GM19467 (cell line): Measurements from ENCODE around the gene ITPR3.

Experiments
- ATAC-seq: cut with Tn5 transposase; IDR thresholded peaks from one replicate; pipeline ENCODE4 v1.9.1; 2021; ENCODE audit warnings: mild to moderate bottlenecking, moderate library complexity; ENCODE audit not compliant: unreplicated experiment

Gene ITPR3

DNA sequence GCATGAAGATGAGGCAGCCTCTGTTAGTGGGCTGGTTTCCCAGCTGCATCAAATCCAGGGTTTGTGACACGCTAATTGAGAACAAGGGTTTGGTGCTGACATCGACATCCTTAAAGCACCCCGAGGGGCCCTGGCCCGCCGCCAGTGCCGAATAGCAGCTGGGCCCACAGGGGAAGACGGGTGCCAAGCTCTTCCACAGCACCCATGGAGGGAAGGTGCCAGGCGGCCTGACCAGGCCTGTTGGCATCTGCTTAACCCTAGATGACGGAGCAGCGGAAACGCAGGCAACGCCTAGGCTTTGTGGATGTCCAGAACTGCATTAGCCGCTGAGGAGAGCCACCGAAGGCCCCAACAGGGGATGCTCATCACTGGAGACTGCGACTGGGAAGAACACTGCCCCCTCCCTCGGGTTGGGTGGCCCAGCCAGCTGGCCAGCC is 74.3 kb downstream of the ITPR3 start:
- no peak for ATAC-seq

DNA sequence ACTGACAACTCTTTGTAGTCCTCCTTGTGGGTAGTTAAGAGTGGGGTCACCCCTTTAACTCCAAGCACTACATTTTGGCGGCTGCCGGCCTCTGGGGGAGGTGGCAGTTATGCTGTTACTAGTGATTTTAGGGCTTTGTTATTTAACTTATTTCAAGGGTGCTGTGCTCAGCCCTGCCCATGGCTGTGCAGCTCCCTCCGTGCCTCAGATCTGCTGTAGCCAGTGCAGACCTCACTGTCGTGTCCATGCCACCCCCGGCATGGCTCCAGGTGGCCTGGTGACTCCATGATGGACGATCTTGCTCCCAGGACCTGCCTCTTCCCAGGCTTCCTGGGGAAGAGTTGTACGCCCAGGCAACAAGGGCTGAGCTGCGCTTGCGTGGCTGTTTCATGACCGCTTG is 75.0 kb downstream of the ITPR3 start:
- ATAC-seq = no peak

DNA sequence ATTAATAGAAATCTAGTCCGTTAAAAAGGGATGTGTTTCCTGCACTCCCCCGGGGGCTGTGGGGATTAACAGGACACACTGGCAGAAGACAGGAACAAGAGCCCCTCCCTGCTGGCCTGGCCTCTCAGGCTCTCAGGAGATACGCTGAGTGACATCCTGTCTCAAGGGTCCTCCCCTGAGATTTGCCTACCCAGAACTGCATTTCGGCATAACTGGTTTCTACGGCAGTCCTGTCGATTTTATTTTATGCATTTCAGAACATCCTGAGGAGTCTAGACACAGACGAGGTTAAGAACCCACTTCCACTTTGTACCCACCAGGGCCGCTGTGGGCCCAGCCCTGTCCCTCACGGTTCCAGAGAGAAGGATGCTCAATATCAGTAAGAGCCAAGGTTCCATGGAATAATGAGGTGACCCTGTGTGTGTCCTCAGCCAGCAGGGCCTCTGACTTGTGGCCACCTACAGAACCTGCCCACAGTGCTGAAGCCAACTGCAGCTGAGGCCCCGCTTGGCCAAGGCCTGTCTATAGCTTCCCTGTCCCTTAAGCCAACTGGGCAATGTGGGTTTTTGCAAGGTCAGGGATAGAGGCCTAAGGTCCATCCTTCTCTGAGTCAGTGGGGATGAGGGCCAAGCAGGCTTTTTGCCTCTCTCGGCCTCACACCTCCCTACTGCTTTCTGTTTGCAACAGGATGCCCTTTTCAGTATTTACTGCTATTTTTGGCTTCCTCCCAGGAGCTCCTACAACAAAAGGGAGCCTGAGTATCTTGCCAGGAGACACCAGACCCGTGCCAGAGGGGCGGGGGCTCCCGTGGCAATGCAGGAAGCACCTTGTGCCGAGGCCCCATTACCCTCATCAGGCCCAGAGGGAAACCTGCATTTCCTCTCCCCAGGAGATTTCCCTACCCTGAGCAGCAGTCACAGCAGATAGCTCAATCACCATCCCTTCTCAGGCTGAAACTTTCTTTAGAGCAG is 75.7 kb downstream of the ITPR3 start:
- ATAC-seq = no peak

DNA sequence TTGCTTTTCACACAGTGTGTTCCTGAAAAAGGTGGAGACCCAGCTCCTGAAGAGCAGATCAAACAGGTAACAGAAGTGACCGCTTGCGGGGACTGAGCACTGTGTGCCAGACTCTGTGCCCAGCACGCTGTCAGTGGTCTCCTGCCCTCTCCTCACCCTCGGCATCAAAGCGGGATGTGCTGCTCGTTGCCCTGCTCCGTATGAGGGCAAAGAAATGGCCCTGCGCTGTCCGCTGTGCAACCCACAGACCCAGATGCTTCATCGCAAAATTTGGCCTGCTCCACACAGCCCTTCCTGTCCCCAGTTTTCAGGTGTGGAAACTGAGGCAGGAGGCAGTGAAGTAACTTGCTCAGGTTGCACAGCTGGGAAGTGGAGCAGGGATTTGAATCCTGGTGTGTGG is 76.7 kb downstream of the ITPR3 start:
- no peak for ATAC-seq

DNA sequence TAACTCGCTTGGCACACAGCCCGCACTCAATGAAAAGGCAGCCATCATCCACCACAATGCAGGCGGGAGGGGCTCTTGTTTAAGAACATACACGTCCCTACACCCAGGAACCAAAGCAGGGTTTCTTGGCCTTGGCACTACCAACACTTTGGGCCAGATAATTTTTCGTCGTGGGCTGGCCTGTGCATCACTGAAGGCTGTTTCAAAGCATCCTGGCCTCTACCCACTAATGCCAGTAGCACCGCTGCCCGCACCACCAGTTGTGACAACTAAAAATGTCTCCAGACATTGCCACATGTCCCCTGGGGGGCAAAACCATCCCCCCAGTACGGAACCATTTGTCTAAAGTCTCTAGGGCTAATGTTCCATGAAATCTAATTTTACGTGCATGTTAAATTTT is 77.4 kb downstream of the ITPR3 start:
- no peak for ATAC-seq

DNA sequence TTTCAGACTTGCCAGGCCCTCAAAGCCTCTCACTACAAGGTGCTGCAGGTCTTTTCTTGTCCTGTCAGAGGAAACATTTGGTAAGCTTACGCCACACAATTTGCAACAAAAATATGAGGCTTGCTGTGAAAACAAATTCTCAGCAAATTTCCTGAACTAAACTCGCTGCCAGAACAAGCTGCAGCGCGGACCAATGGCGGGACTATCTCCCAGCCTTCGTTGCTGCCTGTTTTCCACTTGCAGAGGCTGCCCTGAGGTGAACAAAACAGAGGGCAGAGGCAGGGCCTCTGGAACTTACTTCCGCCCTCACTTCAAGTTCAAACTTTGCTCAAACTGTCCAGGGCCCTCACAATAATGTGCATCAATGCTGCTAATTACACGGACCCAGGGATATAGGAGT is 78.0 kb downstream of the ITPR3 start:
- no peak for ATAC-seq

DNA sequence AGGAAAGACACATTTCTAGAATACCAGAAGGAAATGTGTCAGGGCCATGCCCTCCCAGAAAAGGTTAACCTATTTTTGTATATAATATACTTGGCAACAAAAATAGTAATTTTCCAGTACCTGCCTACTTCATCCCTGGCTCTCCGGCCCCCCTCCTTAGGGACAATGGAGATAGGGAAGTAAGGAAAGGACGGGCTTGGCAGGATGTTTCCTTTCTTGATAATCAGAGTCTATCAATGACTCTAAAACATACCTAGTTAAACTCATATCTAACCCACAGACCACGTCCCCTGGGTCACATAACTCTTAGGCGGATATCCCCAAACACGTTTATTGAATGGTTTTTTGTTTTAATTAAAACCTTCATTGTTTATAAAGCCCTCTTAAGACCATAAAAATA is 78.6 kb downstream of the ITPR3 start:
- ATAC-seq = no peak

DNA sequence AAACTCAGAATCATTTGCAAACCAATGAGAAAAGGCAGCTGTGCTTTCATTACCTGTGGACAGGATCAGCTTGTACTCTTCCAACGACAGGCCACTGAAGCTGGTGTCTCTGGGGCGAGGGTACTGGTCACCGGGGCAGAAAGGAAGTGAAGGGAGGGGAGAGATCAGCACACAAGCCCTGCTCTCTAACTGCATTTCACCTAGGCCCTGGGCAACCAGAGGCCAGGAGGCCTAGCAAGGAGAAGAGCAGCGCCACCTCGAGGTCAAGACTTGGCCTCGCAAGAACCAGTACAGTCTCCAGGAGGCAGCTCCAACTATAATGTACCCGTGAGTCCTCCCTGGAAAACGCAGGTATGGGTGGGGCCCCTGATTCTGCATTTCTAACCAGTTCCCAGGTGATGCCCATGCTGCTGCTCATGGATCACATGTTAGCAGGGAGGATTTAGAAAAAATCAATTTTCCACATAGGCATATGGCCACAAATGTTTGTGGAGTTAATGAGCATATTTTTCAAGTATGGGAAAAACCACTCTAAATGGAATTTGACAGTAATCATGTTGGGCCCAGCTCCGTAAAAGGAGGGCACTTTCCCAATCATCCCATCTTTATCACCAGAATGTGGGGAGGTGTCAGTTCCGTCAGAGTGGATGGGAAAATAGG is 79.4 kb downstream of the ITPR3 start:
- ATAC-seq = peak; percentile 53

DNA sequence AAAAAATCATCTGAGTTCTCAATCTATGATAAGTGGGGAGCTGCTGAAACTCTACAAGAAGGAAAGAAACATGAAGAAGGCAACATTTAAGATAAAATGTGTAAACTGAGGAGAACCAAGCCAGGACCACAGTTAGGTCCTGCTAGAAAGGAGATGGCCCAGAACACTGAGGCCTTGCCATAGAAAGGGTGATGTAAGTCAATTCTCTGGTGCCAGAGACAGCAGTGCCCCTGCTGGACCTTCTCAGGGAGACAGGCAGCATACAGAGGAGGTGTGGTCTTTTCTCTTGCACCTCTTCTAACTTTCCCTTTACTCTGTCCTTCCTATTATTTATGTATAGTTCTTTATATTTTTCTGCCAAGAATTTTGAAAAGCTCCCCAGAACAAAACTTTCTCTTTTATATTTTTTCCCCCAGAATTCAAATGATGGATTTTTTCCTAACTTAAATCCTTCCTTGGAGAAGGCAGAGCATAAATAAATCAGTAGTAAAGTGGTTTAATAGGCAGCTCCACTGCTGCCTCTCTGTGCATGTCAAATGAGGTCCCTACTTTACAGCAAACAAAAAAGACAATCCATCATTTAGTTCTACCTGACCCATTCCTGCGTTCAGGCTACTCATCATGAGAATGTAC is 81.3 kb downstream of the ITPR3 start:
- no peak for ATAC-seq

DNA sequence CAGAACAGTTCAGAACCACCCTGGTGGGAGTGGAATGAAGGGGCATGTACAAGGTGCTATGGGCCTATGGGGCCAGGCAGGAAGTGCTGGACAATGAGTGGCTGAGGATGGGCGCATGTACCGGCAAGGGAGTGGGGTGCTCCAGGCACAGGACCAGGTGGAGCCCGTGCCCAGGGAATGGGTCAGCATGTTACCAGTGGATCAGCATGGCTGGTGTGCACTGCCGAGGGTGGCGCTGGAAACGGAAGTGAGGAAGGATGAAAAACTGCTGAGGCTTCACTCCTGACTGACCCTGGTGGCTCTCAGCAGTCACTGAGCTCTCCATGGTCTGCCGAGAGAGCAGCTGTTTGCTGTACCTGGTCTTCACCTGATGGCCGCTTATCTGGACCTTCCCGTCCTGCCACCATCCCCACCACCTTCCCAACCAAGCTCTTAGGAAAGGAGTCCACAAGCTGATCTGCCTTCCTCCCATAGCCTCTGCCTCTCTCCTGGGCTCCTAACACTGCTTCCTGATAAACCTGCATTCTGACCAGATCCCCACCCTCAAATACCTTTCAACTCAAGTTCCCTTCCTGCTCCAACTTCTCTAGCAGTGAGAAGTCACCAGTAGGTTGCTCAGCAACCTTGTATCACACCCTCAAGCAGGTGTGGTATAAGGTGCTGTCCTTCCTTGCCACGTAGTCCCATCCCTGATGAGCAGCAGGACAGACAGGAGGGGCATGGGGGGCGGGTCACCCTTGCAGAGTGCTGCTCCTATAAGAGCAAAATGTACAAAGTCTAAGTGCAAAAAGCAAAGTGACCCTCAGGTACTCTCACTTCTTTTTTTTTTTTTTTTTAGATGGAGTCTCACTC is 83.3 kb downstream of the ITPR3 start:
- ATAC-seq = no peak

DNA sequence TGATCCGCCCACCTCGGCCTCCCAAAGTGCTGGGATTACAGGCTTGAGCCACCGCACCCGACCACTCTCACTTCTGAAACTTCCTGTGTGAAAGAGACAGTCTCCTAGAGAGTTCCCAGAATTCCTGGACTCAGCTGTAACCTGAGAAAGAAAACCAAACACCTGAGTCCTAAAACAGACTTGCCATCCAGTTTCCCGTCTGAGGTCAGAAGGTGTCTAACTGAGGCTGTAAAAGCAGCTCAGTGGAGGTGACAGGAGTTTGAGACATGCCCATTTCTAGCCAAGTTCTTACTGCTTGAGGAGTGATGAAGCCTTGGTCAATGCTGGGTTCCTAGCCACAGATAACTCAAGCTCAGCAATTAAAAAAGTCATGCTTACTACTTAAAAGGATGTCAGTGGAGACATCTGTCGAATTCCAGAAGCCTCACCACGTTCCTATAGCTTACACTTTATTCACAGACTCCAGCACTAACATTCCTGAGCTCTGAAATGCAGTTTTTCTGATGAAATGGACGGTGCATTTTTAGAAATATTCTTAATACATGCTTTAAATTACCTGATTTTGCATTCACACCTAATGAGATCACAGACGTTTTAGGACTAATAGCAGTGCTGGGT is 84.3 kb downstream of the ITPR3 start:
- no peak for ATAC-seq

DNA sequence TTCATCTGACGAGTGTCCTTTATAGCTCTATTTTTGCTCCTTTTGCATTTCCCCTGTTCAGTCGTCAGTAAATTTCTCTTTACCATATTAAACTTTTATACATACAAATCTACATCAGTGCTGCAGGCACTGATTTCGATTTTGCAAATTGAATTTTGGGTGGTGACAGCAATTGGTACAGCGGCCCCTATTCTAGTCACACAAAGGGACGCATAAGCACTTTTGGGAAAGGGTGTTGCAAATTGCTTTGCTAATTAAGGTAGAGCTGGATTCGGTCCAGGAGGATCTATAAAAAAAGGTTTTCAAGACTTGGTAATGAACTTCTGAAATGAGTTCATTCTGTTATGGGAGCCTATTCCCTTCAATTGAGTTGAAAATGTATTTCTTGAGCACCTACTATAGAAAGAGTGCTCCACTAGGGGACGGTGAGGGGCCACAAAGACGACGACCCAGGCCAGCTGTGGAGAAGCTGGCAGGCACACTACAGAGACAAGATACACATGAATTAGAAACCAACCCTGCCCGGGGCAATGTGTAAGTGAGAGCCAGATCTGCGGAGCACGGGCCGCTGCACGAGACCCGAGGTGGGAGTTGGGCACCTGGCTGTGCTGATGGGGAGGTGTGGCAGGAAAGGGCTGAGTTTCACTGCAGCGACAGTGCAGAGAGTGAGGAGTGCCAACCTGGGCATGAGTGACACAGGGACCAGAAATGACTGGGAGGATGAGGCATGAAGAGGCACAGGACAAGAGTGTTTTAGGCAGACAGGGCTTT is 85.0 kb downstream of the ITPR3 start:
- ATAC-seq = no peak

DNA sequence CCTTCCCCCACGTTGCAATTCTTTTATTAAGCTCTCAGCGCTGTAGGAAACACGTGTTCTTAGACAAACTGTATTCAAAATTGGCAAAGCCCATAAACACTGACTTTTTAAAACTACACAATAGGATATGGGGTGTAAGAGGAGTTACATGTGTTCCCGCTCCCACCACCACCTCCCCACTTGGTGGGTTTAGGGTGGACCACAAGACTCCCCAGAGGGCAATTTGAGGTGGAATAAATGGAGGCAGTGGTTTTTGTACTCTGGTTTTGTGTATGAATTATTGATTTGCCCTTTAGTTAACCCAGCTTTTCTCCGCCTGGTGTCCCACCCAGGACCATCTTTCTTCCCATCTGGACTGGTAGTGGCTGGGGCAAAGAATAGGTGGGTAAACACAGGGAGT is 86.6 kb downstream of the ITPR3 start:
- ATAC-seq = no peak

DNA sequence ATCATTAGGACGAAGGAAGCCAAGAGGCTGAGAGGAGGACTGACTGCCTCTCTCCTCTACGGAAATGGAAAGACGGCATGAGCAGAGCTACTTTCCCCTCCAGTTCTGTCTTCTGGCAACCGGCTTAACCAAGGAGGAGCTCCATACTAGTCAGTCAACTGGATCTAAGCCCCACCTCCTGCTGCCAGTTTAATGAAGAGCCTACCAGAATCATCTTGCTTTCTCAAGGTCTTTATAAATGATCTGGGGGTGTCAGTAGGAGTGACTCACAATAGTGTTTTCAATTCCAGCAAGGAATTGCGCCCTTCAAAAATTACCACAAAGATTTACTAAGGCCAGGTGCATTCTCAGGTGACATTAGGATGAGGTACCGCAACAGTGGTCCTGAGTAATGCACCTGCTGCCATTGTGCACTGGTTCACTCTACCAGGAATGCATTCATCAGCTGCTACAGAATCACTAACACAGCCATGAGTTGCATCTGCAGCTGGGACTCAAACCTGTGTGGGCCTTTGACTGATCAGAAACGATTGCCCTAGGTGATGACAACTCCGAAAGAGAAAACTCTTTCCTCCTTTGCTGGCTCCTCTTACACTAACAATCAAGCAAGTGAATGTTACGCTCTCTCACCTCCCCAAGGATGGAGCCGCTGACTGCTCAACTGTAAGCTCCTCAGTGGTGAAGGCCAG is 87.5 kb downstream of the ITPR3 start:
- ATAC-seq = no peak

DNA sequence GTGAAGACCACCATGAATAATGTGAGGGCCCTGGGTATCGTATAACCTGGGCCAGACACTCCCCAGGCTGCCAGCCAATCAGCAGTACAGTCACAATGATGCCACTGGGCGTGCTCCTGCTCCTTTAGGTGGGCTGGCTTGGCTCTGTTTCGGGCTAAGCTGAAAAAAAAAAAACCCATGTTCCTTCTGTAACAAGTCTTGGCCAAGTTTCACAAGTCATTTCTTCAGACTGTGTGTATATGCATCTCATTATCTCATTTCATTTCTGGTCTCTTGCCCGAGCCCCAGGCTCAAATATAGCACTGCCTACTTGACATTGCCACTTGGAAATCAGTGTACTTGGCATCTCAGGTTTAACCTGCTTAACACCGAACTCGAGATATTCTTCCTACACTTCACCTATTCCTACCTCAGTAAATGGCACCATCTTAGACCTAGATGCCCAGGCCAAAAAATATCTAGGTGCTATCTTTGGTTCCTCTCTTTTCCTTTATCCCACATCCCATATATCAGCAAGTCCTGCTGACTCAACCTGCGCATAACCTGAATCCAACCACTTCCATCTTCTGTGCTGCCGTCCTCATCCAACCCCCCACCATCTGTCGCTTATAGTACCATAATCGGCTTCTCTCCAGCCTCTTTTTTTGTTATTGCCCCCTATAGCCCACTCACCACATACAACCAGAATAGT is 88.6 kb downstream of the ITPR3 start:
- ATAC-seq = no peak

DNA sequence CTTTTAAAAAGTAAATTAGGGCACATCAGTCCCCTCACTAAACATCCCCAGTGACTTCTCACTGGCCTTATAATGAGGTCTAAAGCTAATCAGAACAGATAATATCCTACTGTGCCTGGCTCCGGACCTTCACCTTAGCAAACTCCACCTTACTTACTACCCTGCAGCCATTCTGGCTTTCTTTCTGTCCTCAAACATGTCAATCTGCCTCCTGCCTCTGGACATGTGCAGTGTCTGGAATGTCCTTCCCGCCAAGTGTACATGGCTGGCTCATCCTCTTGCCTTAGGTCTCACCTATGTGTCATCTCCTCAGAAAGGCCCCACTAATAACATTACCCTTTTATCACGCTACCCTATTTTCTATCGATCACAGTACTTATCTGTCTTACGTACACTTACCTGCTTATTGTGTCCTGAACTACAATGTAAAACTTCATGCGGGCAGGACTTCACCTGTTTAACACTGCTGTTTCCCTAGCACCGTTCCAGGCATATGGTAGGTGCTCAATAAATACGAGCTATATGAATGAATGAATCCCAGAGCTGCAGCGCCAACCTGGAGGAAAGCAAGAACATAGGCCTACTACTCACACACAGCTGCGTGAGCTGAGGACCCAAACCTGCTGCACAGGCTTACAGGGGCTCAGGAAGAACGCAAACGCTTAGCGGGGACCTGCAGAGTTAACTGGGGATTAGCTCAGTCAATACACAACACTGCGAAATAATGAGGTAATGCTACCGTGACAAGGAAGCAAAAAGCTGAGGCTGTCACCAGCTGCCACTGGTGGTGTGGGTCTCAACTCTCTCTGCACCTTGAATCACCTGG is 89.4 kb downstream of the ITPR3 start:
- no peak for ATAC-seq
